ENCODE measurements around the gene KCNH4. TPM values are rescaled to one million over a fixed set of nuclear protein-coding genes. Genes with fewer than 3 reads are reported as not detected.
"Not testable (repeated sequence)": the region's sequence is repeated elsewhere in the genome, so short reads cannot be mapped to it uniquely, and the experiment has no call there.

KCNH4 gene
- total RNA-seq, 1 donor, result under 0.01 TPM

DNA sequence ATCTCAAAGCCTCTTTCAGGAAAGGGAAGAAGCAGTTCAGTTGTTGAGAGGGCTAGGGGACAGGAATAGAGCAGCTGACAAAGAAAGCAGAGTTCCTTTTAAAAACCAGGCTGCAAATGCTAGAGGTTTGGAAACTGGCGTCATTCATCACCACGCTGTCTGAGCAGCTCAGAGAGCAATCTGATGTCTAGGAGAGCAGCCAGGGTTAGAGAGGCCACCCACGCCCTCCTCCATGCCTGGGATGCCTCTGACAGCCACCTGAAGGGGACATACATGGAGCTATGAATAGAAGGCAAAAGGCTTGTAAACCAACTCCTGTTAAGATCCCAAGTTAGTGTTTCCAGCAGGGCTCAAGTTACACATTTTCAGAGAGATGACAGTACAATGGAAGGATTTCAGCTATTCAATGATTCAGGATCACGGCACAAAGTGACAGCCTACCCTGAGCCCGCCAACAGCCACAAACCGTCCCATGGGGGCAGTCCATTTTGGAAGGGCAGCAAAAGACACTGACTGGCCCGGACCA, 38.5 kb downstream of the KCNH4 start:
- Histone ChIP-seq H3K9me3 (ENCODE audit: low read depth, low read length) (no peaks in the 10 kb centered on the region), H3K4me1 (ENCODE audit: insufficient read depth, low read length) (peaks cover 24% of the 10 kb centered on the region), H3K27me3 (ENCODE audit: insufficient read depth, low read length) (no peaks in the 10 kb centered on the region), H3K4me3 (ENCODE audit: low read length) (no peak overlapping the region)

DNA sequence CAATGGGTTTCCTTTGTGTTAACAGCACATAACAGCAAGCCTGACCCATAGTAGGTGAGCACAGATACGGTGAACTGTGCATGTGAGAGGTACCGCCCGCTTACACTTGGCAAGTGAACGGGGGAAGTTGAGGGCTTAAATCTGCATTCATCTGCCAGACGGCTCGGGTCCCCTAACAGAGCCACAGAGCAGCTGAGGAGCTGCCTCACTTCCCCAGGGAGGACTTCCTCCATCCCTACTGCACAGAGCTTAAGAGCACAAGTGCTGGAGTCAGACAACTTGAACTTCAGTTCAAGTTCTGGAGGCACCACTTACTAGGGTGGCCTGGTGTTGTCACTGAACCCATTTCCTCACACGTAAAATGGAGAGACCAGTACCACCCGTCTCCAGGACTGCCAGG, 39.6 kb downstream of the KCNH4 start:
- no peak overlapping the region for H3K4me3 ChIP-seq (ENCODE audit: low read length)
- peaks cover 30% of the 10 kb centered on the region for H3K4me1 ChIP-seq (ENCODE audit: insufficient read depth, low read length)
- H3K27me3 ChIP-seq (ENCODE audit: insufficient read depth, low read length), result no peaks in the 10 kb centered on the region
- no peaks in the 10 kb centered on the region for H3K9me3 ChIP-seq (ENCODE audit: low read depth, low read length)

DNA sequence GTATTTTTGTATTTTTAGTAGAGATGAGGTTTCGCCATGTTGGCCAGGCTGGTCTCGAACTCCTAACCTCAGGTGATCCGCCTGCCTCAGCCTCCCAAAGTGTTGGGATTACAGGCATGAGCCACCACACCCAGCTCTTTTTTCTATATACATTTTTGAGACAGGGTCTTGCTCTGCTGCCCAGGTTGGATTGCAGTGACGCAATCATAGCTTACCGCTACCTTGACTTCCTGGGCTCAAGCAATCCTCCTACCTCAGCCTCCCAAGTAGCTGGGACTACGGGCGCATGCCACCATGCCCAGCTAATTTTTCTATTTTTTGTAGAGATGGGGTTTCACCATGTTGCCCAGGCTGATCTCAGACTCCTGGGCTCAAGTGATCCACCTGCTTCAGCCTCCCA, 40.3 kb downstream of the KCNH4 start:
- H3K9me3 ChIP-seq (ENCODE audit: low read depth, low read length); H3K27me3 ChIP-seq (ENCODE audit: insufficient read depth, low read length); H3K4me3 ChIP-seq (ENCODE audit: low read length): not testable (repeated sequence)
- H3K4me1 ChIP-seq (ENCODE audit: insufficient read depth, low read length), result peaks cover 37% of the 10 kb centered on the region

DNA sequence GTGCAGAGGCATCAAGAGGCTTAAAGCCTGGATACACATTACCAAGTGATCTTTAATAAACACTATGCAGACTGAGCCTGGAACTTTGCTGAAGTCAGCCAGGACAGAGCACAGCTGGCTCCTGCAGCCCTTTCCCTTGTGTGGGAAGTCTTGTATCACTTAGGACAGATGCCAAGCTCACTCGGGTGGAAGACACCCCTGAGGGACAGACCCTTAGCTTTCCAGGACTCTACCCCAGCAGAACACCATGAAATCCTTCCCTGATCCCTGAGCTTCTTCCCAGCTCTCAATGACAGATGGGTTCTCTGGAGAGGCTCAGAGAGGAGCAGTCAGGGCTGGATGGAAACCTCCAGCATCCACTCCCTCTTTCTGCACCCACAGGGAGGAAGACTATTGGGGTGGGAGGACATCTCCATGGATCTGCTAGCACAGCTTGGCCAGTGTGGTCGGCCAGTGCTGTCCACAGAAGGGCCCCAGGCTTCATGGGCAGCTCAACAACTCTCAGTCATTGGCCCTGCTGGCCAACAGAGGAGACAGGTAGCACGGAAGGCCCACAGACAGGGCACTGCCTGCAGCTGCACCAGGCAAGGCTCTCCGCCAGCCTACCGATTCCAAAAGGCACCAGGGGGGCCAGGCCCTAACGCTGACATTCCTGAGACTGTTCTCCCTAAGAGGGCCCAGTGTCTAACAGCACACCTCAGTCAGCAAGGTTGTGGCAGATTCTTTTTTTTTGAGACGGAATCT, 42.0 kb downstream of the KCNH4 start:
- Histone ChIP-seq H3K27me3 (ENCODE audit: insufficient read depth, low read length) (no peaks in the 10 kb centered on the region), H3K4me1 (ENCODE audit: insufficient read depth, low read length) (peaks cover 54% of the 10 kb centered on the region), H3K4me3 (ENCODE audit: low read length) (no peak overlapping the region)

DNA sequence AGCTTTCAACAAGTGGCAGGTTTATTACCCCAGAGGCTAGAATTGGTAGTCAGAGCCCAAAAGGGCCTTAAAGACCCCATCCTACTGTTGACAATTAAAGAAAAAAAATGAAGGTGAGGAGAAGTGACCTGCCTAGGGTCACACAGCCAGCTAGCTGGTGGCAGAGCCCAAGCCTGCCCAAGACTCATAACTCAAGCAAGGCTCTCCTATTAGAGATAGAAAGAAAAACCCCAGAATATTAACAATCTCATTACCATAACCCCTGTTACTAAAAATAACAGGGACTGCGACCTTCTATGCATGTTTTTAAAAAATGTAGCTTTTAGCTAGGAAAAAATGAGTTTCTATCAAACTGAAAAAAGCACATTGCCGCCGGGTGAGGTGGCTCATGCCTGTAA, 44.3 kb downstream of the KCNH4 start:
- peaks cover 75% of the 10 kb centered on the region for H3K4me1 ChIP-seq (ENCODE audit: insufficient read depth, low read length)
- no peaks in the 10 kb centered on the region for H3K9me3 ChIP-seq (ENCODE audit: low read depth, low read length)
- no peaks in the 10 kb centered on the region for H3K27me3 ChIP-seq (ENCODE audit: insufficient read depth, low read length)
- H3K4me3 ChIP-seq (ENCODE audit: low read length), result no peak overlapping the region

More for the DNA sequence above, 42.0 kb downstream of the KCNH4 start:
- H3K9me3 ChIP-seq (ENCODE audit: low read depth, low read length), result no peaks in the 10 kb centered on the region

DNA sequence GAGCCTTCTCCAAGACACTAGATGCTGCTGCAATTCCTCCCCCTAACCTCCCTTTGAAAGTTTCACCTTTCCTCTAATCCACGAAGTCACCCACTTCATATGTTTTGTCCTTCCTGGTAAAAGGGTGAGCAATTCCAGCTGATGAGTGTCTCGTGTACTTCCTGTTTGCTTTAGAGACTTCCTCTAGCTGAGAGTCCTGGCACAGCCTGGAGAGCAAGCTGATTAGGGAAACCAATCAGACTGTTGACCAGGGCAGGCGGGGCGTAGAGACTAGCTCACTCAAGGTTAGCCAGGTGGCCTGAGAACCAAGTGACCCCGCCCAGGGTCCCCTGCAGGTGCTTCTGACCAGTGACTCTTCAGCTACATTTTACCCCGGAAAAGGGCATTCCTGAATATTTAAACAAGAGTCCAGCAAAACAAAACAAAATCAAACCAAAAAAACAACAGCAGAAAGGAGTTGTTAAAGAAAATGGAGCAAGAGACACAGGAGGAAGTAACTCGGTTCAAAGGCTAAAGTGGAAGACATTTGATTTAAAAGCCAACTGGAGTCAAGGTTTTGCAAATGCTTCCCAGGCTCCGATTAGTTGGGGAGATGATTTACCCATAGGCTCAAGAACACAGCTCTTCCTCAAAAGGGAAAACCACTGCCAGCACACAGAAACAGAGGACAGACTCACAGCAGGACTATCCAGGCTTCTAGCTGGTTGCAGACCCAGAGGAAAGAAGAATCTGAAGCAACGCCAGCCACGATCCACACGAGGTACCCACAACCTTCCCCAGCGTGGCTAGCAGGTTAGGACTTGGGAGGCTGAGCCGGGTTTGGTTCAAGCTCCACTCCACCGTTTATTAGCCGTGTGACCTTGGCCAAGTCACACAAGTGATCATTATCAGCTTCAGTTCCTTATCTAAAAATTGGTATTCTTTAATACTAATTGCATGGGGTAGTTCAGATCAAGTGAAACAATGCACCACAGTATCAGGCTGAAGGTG, 45.0 kb downstream of the KCNH4 start:
- H3K4me1 ChIP-seq (ENCODE audit: insufficient read depth, low read length), result peaks cover 75% of the 10 kb centered on the region

DNA sequence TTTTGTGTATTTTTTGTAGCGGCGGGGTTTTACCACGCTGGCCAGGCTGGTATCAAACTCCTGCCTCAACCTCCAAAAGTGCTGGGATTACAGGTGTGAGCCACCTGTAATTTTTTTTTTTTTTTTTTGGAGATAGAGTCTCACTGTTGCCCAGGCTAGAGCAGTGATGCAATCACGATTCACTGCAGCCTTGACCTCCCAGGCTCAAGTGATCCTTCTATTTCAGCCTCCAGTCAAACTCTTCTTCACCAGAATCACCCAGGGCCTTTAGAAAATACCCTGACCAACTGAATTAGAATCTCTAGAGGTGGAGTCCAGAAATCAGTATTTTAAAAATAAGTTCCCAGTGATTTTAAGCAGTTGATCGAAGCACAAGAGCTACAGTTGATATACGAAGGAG, 45.8 kb downstream of the KCNH4 start:
- peaks cover 80% of the 10 kb centered on the region for H3K4me1 ChIP-seq (ENCODE audit: insufficient read depth, low read length)
- H3K27me3 ChIP-seq (ENCODE audit: insufficient read depth, low read length), result no peaks in the 10 kb centered on the region
- no peak overlapping the region for H3K4me3 ChIP-seq (ENCODE audit: low read length)
- no peaks in the 10 kb centered on the region for H3K9me3 ChIP-seq (ENCODE audit: low read depth, low read length)

More for the DNA sequence above, 45.0 kb downstream of the KCNH4 start:
- no peak overlapping the region for H3K4me3 ChIP-seq (ENCODE audit: low read length)
- no peaks in the 10 kb centered on the region for H3K9me3 ChIP-seq (ENCODE audit: low read depth, low read length)
- H3K27me3 ChIP-seq (ENCODE audit: insufficient read depth, low read length), result no peaks in the 10 kb centered on the region

DNA sequence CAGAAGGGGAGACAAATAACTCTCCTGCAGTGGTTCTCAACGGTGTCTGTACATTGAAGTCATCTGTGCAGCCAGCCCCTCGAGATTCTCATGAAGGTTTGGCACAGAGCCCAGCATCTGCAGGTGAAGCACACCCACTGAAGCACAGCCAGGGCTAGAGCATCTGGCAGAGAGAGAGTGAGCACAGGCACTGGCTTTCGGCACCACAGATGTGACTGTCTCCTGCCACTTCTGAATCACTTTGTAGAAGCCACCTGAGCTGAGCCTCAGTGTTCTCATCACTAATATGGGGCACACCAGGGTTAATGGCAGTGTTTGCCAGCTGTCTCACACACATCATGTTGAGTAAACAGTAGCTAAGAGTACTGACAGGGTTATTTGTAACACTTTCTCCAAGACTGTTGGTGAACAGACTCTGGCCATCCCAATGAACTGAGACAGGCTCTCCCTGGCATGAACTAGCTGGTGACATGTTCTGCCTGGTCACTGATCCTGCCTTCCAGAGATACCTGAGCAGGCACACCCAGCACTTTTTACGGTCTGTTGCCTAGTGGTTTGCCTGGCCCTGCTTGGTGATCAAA, 47.4 kb downstream of the KCNH4 start:
- Histone ChIP-seq H3K4me3 (ENCODE audit: low read length) (no peak overlapping the region), H3K27me3 (ENCODE audit: insufficient read depth, low read length) (no peaks in the 10 kb centered on the region), H3K4me1 (ENCODE audit: insufficient read depth, low read length) (peaks cover 73% of the 10 kb centered on the region), H3K9me3 (ENCODE audit: low read depth, low read length) (no peaks in the 10 kb centered on the region)

DNA sequence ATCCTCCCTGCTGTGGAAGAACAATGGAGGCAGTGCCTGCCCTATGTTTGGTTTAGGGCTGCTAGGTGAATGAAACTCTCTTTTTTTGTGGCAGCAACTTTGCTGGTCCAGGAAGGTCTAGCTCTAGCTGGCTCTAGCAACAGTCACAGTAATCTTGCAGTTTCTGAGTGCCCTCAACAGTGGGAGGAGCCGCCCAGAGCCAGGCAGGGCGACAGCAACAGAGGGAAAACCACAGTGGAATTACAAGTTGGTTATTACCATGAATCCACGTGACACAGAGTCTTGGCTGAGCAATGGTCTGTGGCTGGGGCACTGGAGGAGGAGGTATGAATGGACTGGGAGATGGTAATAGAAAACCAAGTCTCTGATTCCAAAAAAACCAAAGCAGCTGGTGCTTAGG, 48.0 kb downstream of the KCNH4 start:
- no peaks in the 10 kb centered on the region for H3K9me3 ChIP-seq (ENCODE audit: low read depth, low read length)
- no peaks in the 10 kb centered on the region for H3K27me3 ChIP-seq (ENCODE audit: insufficient read depth, low read length)
- no peak overlapping the region for H3K4me3 ChIP-seq (ENCODE audit: low read length)
- peaks cover 67% of the 10 kb centered on the region for H3K4me1 ChIP-seq (ENCODE audit: insufficient read depth, low read length)

DNA sequence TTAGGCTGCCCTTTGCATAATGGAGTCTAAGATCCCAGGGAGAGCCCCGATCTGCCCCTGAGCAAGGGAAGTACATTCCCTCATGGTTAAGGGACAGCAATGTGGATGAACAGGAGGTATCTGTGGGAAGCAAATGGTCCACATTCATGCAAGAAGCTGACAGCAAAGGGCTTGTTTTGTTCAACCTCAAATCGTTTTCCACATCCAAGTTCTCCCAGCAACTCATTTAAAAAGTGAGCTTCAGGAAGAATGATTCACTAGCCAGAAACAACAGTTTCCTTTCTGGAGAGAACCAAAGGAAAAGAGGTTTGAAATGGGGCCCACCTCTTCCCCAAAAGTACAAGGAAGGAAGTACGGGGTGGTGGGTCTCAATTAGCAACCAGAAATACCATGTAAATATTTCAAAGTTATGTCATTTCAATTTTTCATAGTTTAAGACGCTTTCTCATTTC, 48.9 kb downstream of the KCNH4 start:
- Histone ChIP-seq H3K9me3 (ENCODE audit: low read depth, low read length) (no peaks in the 10 kb centered on the region), H3K4me1 (ENCODE audit: insufficient read depth, low read length) (peaks cover 67% of the 10 kb centered on the region), H3K4me3 (ENCODE audit: low read length) (no peak overlapping the region), H3K27me3 (ENCODE audit: insufficient read depth, low read length) (no peaks in the 10 kb centered on the region)

DNA sequence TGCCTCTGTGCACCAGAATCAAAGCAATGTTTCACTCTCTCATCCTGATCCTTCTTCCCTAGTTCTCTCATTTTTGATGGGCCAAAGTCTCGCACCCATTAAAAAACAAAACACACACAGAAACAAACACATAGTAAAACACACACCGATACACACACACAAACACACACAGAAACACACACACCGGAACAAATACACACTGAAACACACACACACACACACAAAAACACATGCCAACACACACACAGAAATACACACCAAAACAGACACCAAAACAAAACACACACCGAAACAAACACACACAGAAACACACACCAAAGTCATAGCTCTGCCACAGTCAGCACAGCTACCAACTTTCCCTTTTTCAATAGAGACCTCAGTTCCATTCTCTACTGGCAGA, 49.7 kb downstream of the KCNH4 start:
- Histone ChIP-seq H3K27me3 (ENCODE audit: insufficient read depth, low read length) (no peaks in the 10 kb centered on the region), H3K4me1 (ENCODE audit: insufficient read depth, low read length) (peaks cover 60% of the 10 kb centered on the region), H3K4me3 (ENCODE audit: low read length) (no peak overlapping the region), H3K9me3 (ENCODE audit: low read depth, low read length) (no peaks in the 10 kb centered on the region)

DNA sequence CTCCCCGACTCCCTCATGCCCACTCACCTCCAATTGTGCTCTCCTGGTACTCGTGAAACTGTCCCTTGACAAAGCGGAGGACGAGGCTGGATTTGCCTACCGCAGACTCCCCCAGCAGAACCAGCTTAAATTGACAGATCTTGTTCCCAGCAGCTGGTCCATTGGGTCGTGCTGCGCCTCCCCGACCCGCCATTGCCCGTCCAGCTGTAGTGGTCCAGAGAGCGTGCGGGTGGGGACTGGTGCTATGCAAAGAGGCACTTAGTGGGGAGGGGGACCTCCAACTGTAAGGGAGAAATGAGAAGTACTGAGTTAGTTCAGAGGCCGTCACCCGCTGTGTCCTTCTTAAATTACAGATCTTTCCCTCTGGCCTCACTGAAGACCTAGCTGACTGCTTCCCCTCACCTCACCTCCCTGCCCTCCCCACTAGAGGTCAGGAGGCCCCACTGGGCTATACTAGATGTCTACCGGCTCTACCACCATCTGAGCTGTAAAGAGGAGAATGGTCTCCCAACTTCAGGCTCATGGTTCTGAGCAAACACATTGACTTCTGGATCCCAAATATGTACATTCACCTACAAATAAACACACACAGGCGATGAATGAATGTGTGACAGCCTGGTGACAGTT, 50.5 kb downstream of the KCNH4 start:
- H3K4me1 ChIP-seq (ENCODE audit: insufficient read depth, low read length), result peaks cover 52% of the 10 kb centered on the region
- H3K27me3 ChIP-seq (ENCODE audit: insufficient read depth, low read length), result no peaks in the 10 kb centered on the region
- no peak overlapping the region for H3K4me3 ChIP-seq (ENCODE audit: low read length)
- no peaks in the 10 kb centered on the region for H3K9me3 ChIP-seq (ENCODE audit: low read depth, low read length)

DNA sequence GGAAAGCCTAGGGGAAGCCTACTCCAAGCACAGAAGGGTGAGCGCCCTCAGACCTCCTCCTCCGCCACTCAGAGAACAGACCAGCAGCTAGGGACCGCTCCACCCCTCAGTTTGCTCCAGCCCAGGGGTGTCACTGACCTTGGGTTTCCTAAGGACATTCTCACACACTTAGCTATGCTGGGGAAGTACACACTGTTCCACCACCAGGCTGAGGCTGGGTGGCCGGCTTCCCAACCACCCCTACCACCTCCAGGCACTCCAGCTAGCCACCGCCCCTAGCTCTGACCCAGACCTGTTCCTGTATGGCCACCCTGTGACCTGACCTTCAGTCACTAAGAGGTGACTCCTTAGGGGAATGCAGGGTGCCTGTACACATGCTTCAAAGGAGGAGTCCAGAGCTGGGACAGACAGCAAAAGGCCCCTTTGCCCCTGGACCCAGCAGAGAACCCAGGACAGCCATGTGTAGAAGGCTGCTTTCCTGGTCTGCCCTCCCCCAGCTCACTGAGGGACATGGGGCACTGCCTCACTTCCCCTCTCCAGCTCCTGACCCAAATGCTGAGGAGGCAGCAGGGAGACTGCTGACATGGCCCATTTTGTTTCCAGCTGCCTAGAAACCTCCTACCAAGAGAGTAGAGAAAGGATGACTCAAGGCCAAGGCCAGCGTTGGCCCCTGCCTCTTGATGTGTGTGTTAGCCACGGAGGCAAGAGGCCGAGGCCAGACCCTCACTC, 51.7 kb downstream of the KCNH4 start:
- Histone ChIP-seq H3K4me1 (ENCODE audit: insufficient read depth, low read length) (peaks cover 40% of the 10 kb centered on the region), H3K27me3 (ENCODE audit: insufficient read depth, low read length) (no peaks in the 10 kb centered on the region), H3K9me3 (ENCODE audit: low read depth, low read length) (no peaks in the 10 kb centered on the region), H3K4me3 (ENCODE audit: low read length) (no peak overlapping the region)

DNA sequence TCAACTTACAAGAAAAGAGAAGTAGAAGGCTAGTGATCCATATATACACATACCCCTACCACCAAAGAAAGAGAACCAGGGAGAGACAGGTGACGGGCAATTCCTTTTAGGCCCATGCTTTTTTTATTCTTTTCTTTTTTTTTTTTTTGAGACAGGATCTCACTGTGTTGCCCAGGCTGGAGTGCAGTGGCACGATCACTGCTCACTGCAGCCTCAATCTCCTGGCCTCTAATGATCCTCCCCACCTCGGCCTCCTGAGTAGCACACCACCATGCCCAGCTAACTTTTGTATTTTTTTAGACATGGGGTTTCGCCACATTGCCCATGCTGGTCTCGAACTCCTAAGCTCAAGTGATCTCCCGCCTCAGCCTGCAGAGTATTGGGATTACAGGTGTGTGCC, 53.5 kb downstream of the KCNH4 start:
- H3K4me1 ChIP-seq (ENCODE audit: insufficient read depth, low read length), result peaks cover 22% of the 10 kb centered on the region
- no peak overlapping the region for H3K4me3 ChIP-seq (ENCODE audit: low read length)
- no peaks in the 10 kb centered on the region for H3K9me3 ChIP-seq (ENCODE audit: low read depth, low read length)
- H3K27me3 ChIP-seq (ENCODE audit: insufficient read depth, low read length), result no peaks in the 10 kb centered on the region
